CD14-positive monocyte (primary cell): ENCODE measurements around the gene PTPRU. TPM values are rescaled to one million over a fixed set of nuclear protein-coding genes. Genes with fewer than 3 reads are reported as not detected.

ENCODE experiments used
- DNase-seq, 3 donors: peaks; one replicate each; pipeline ENCODE4 v3.0.0-alpha.2; 2011 to 2022
- H2AFZ ChIP-seq: 2 replicates; pipeline ENCODE4 v1.6.0; 2012; ENCODE audit warnings: mild to moderate bottlenecking, low read depth, low read length, inconsistent platforms; ENCODE audit not compliant: insufficient read depth, poor library complexity, severe bottlenecking
- H3K27ac ChIP-seq, 2 donors: 1 replicate in 1 of 2; 2 replicates in 1 of 2; pipeline ENCODE4 v1.5.1; 2012 to 2013; ENCODE audit warnings: low read length in 2 of 2, control low read depth in 1 of 2, inconsistent platforms in 1 of 2, low read depth in 1 of 2, mild to moderate bottlenecking in 1 of 2
- H3K27me3 ChIP-seq, 2 donors: one replicate each; pipeline versions ENCODE4 v1.6.0 to v1.6.1; 2011 to 2013; ENCODE audit warnings: low read length in 2 of 2; ENCODE audit not compliant: control insufficient read depth in 2 of 2, insufficient read depth in 2 of 2
- H3K36me3 ChIP-seq, 2 donors: replicated peaks in 1 of 2; 1 replicate in 1 of 2; 2 replicates in 1 of 2; pipeline versions ENCODE4 v1.5.1 to v1.6.1; 2012 to 2013; ENCODE audit warnings: low read length in 2 of 2, control low read depth in 1 of 2, inconsistent platforms in 1 of 2, mild to moderate bottlenecking in 1 of 2; ENCODE audit not compliant: insufficient read depth in 2 of 2, control insufficient read depth in 1 of 2
- H3K4me1 ChIP-seq, 2 donors: 1 replicate in 1 of 2; 2 replicates in 1 of 2; pipeline versions ENCODE4 v1.5.1 to v1.6.1; 2012 to 2013; ENCODE audit warnings: low read length in 2 of 2, control low read depth in 1 of 2, inconsistent platforms in 1 of 2, mild to moderate bottlenecking in 1 of 2, moderate library complexity in 1 of 2; ENCODE audit not compliant: insufficient read depth in 2 of 2, control insufficient read depth in 1 of 2
- H3K4me2 ChIP-seq: replicated peaks from 2 replicates; pipeline ENCODE3; 2012; ENCODE audit warnings: low read length, moderate library complexity, mild to moderate bottlenecking; ENCODE audit not compliant: poor library complexity, severe bottlenecking; ENCODE audit errors: extremely low read depth
- H3K4me3 ChIP-seq, 3 experiments: fragments of 200-600 bp in 1 of 3; sonication (generic) in 1 of 3; replicated peaks in 1 of 3; 1 replicate in 2 of 3; 2 replicates in 1 of 3; pipeline ENCODE4 v1.5.1; 2011 to 2013; ENCODE audit warnings: low read length in 3 of 3, mild to moderate bottlenecking in 3 of 3, control low read depth in 2 of 3, low read depth in 2 of 3, inconsistent platforms in 1 of 3, moderate library complexity in 1 of 3
- H3K79me2 ChIP-seq: 2 replicates; pipeline ENCODE4 v1.6.0; 2012; ENCODE audit warnings: mild to moderate bottlenecking, control low read depth, inconsistent platforms, low read length, moderate library complexity; ENCODE audit not compliant: insufficient read depth
- H3K9ac ChIP-seq: 2 replicates; pipeline ENCODE4 v1.6.0; 2017; ENCODE audit warnings: low read length, mild to moderate bottlenecking; ENCODE audit not compliant: insufficient read depth, poor library complexity, severe bottlenecking
- H3K9me3 ChIP-seq, 2 donors: replicated peaks in 1 of 2; 1 replicate in 1 of 2; 2 replicates in 1 of 2; pipeline versions ENCODE4 v1.5.1 to v1.6.1; 2012 to 2013; ENCODE audit warnings: low read length in 2 of 2, control low read depth in 1 of 2; ENCODE audit not compliant: control insufficient read depth in 1 of 2, insufficient read depth in 1 of 2
- H4K20me1 ChIP-seq: 2 replicates; pipeline ENCODE4 v1.6.0; 2012; ENCODE audit warnings: mild to moderate bottlenecking, low read length, control low read depth, moderate library complexity; ENCODE audit not compliant: insufficient read depth
- H3K27ac Mint-ChIP-seq, 7 donors: one replicate each; pipeline ENCODE4 v1.8.0; 2020; ENCODE audit warnings: mild to moderate bottlenecking in 7 of 7, mixed read lengths in 7 of 7, moderate library complexity in 6 of 7, inconsistent platforms in 2 of 7
- H3K27me3 Mint-ChIP-seq, 3 donors: one replicate each; pipeline ENCODE4 v1.8.0; 2021 to 2022; ENCODE audit warnings: low read depth in 3 of 3, mild to moderate bottlenecking in 3 of 3, mixed read lengths in 3 of 3, moderate library complexity in 3 of 3, inconsistent platforms in 1 of 3
- H3K36me3 Mint-ChIP-seq, 2 donors: one replicate each; pipeline ENCODE4 v1.8.0; 2020; ENCODE audit warnings: mixed read lengths in 2 of 2, inconsistent platforms in 1 of 2, mild to moderate bottlenecking in 1 of 2
- H3K4me1 Mint-ChIP-seq: one replicate; pipeline ENCODE4 v1.8.0; 2020; ENCODE audit warnings: mild to moderate bottlenecking, mixed read lengths
- H3K4me3 Mint-ChIP-seq, 2 donors: one replicate each; pipeline ENCODE4 v1.8.0; 2020; ENCODE audit warnings: mild to moderate bottlenecking in 2 of 2, mixed read lengths in 2 of 2, moderate library complexity in 1 of 2
- H3K9me3 Mint-ChIP-seq, 7 donors: one replicate each; pipeline ENCODE4 v1.8.0; 2020 to 2022; ENCODE audit warnings: mixed read lengths in 7 of 7, mild to moderate bottlenecking in 6 of 7, moderate library complexity in 6 of 7, inconsistent platforms in 2 of 7
- CTCF ChIP-seq: fragments of 200-600 bp; IDR thresholded peaks from one replicate; pipeline ENCODE4 v1.8.0; 2022; ENCODE audit warnings: antibody characterized with exemption, mild to moderate bottlenecking
- WGBS: methylation state at CpG from one replicate; pipeline ENCODE4 v1.1.5; 2013; ENCODE audit warnings: missing lambda C conversion rate; ENCODE audit not compliant: insufficient coverage; 5-methylcytosine and 5-hydroxymethylcytosine counted together
- intact Hi-C, 2 donors: fragments of 100-400 bp; cut with micrococcal nuclease; formaldehyde crosslinking; loops; one replicate each; pipeline versions ENCODE4 v1.15.0 to v1.15.1; 2023
- polyA plus RNA-seq, 3 donors: library from polyadenylated mRNA; depleted of rRNA in 1 of 3; unstranded in 2 of 3; stranded (reverse) in 1 of 3; fragments of 300-500 nt in 2 of 3; fragments of >200 nt in 1 of 3; fragmentation: Illumina TruSeq in 2 of 3; gene quantifications; 1 replicate in 2 of 3; 2 replicates in 1 of 3; pipeline ENCODE4 v1.2.3, GENCODE V29; 2012 to 2021

Gene PTPRU
- polyA plus RNA-seq, 3 donors = 0.42 to 1.4 TPM; not detected in 1

- Histone ChIP-seq H3K9me3 (no peaks in the 10 kb centered on the region), H3K27ac (no peak overlapping the region), H3K36me3 (peaks cover 0 to 6% of the 10 kb centered on the region in 2 donors), H3K9ac (no peak overlapping the region), H3K4me2 (no peak overlapping the region), H3K4me1 (no peaks in the 10 kb centered on the region), H3K79me2 (no peaks in the 10 kb centered on the region), H3K27me3 (no peaks in the 10 kb centered on the region), H4K20me1 (no peaks in the 10 kb centered on the region), H2AFZ (no peak overlapping the region), H3K4me3 (no peak overlapping the region)
- WGBS = 100% methylated on average over 2 of the region's 5 CpGs
- intact Hi-C loops = no loop called here
- no peak for TF ChIP-seq CTCF
- peaks cover 9 to 16% of the 10 kb centered on the region in 2 donors for H3K36me3 Mint-ChIP-seq
- H3K4me1 Mint-ChIP-seq = no peaks in the 10 kb centered on the region
- H3K4me3 Mint-ChIP-seq = no peak overlapping the region
- H3K9me3 Mint-ChIP-seq = no peaks in the 10 kb centered on the region
- H3K27me3 Mint-ChIP-seq = no peaks in the 10 kb centered on the region
- DNase-seq = no peak
- peak overlapping the region in 1 of 7 donors; percentile 8 for H3K27ac Mint-ChIP-seq
Measured at GRCh38 chr1:29224356-29224837, 11.9 kb upstream of the PTPRU start.

GRCh38 chr1:29225361-29225760, 11.0 kb upstream of the PTPRU start:
- H3K9ac ChIP-seq = no peak overlapping the region
- 90% methylated on average over 3 of the region's 4 CpGs for WGBS
- no peak for DNase-seq

More at GRCh38 chr1:29225361-29225760, 11.0 kb upstream of the PTPRU start:
- Histone ChIP-seq H3K4me2 (no peak overlapping the region), H3K36me3 (peaks cover 0 to 6% of the 10 kb centered on the region in 2 donors), H3K27ac (no peak overlapping the region), H2AFZ (no peak overlapping the region), H4K20me1 (no peaks in the 10 kb centered on the region), H3K27me3 (no peaks in the 10 kb centered on the region), H3K4me3 (no peak overlapping the region), H3K79me2 (peaks cover 6% of the 10 kb centered on the region), H3K9me3 (no peaks in the 10 kb centered on the region), H3K4me1 (peaks cover 5 to 8% of the 10 kb centered on the region in 2 donors)
- Mint-ChIP-seq H3K36me3 (peaks cover 9 to 13% of the 10 kb centered on the region in 2 donors), H3K27ac (no peak overlapping the region), H3K4me1 (peaks cover 9% of the 10 kb centered on the region), H3K4me3 (no peak overlapping the region), H3K27me3 (no peaks in the 10 kb centered on the region), H3K9me3 (no peaks in the 10 kb centered on the region)
- intact Hi-C loops = no loop called here
- TF ChIP-seq CTCF = no peak
